SH-SY5Y (cell line): ENCODE measurements around the gene CCL19.
A peak's percentile ranks its signal among the peaks of the same experiment; 100 is the strongest.

ENCODE experiments used
- GATA2 ChIP-seq: IDR thresholded peaks from 2 replicates; pipeline ENCODE4 v1.6.1; 2011; ENCODE audit warnings: mild to moderate bottlenecking, low read depth, low read length
- GATA3 ChIP-seq: IDR thresholded peaks from 2 replicates; pipeline ENCODE4 v1.6.1; 2011; ENCODE audit warnings: low read depth, mild to moderate bottlenecking, low read length, moderate library complexity

Gene CCL19

DNA sequence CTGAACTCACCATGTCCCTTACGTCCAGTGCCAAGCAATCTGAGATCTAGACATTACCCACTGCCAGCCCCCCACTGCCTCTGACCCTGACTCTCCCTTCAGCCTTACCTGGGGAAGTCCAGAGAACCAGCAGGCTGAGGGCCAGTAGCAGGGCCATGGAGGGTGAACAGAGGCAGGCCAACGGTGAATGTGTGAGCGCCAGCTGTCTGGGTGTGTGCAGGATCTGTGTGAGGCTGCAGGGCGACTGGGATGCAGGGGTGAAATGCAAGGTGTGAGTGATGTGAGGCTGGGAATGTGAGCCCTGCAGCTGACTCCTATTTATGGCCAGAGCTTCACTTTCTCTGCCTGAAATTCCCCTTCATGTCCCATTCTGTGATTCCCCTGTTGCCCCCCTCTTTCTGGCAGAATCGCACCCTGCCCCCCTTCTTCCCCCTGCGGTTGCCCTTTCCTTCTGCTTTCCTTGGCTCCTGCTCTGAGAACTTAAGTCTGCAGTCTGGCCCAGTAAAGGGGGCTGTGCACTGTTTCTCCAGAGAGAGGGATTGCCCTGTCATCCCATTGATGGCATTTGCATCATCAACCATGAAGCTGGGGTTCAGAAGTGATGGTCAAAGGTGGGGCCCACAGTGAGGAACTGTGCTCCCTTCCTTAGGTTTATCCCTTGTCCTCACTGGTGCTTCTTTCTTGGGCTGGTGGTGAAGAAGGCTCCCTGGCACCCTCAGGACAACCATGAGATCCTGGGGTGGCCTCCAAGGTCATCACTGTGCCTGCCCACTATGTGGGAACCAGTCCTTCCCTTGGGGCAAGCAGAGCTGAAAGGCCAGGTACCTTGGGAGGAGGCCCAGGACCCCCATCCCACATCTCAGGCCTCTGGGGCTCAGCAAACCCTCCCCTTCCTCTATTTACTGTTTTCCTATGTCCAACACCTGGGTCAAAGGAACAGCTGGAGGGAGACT lies at the start of gene CCL19:
CCL19 (minus strand) TSS at position 294 of the 953 bp plus-strand sequence; CDS start at position 157, 137 bp downstream.
- TF ChIP-seq GATA3 (no peak), GATA2 (no peak)

GRCh38 chr9:34737677-34738260 lies 46.7 kb upstream of the CCL19 start:
- TF ChIP-seq GATA2 (peak; percentile 64), GATA3 (0 out of 2 replicates have a peak, but pooled peaks have one; percentile 60)

DNA sequence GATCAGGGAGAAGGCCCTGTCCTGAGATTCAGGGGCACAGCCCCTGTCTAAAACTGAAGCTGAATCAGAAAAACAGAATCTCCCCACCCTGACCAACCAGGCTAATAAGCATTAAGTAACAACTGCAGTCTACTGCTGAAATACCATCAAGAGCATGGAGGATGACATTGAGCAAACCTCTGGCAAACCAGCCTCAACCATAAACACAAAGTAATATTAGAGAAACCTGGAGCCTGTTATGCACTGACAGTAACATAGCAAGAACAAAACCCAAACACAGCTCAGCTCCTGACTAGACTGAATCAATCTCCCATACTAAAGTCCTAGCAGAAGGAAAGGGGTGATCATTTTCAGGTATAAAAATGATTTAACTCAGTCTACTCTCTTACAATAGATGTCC lies 43.6 kb upstream of the CCL19 start:
- TF ChIP-seq GATA2 (no peak), GATA3 (no peak)

DNA sequence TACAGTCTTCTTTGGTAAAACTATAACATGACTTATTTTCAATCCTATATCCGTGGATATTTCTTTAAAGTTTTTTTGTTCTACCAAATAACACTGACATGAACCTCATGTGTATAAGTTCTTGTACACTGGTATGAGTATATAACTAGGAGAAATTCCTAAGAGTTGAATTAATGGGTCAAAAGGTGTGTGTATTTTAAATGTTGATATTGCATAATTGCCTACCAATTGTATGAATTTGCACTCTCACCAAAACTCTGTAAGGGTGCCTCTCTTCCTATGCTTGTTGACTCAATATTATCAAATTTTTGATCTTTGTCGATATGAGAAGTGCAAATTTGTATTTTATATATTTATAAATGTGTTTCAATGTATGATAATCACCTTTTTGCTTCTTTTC lies 41.8 kb upstream of the CCL19 start:
- TF ChIP-seq GATA3: no peak
- TF ChIP-seq GATA2: no peak

GRCh38 chr9:34732478-34732877 lies 41.4 kb upstream of the CCL19 start:
- TF ChIP-seq GATA3 (no peak), GATA2 (no peak)

- TF ChIP-seq GATA2: no peak
- no peak for TF ChIP-seq GATA3
Measured at GRCh38 chr9:34723141-34723540, 32.1 kb upstream of the CCL19 start.

- no peak for TF ChIP-seq GATA2
- no peak for TF ChIP-seq GATA3
Measured at GRCh38 chr9:34719021-34719768, 28.1 kb upstream of the CCL19 start.

GRCh38 chr9:34717996-34718614 lies 27.0 kb upstream of the CCL19 start:
- TF ChIP-seq GATA3: no peak
- no peak for TF ChIP-seq GATA2

DNA sequence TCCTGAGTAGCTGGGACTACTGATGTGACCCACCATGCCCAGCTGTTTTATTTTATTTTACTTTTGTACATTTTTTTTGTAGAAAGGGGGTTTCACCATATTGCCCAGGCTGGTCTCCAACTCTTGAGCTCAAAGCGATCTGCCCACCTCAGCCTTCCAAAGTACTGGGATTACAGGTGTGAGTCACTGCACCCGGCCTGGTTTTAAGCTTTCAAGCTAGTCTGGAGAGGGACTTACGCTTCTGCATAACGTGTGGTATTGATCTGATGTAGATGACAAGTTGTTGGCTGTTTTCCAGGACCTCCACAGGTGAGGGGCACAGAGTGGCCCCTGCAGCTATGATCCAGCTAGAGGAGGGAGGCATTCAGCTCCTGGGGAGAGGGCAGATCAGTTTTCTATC lies 25.6 kb upstream of the CCL19 start:
- no peak for TF ChIP-seq GATA2
- no peak for TF ChIP-seq GATA3

DNA sequence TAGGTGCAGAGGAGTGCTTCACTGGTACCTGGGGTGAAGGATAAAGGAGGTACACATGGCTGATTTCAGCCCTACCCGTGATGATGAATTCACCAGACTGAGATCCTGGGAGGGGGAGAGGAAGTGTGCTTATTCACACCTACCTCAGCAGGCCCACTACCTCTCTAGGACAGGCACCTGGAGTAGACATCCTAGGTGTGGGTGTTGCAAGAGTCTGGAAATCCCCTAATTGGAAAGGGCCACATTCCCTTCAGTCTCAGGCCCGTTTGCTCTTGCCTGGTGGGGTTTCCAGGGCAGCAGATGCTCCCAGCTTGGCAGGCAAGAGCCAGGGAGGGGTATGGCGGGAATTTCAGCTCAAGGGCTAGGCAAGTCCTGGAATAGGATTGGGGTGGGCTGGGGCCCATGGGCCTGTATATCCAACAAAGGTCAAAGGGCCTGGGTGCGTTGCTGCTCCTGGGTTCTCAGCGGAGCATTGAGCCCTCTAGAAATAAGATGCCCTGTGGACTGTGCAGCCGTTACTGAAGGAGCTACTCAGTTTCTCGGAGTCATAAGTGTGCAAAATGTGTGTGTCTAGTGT lies 24.7 kb upstream of the CCL19 start:
- TF ChIP-seq GATA3 (no peak), GATA2 (no peak)

- TF ChIP-seq GATA3 (no peak), GATA2 (no peak)
Measured at GRCh38 chr9:34714007-34714406, 22.9 kb upstream of the CCL19 start.

- TF ChIP-seq GATA3 (no peak), GATA2 (no peak)
Measured at GRCh38 chr9:34712140-34712539, 21.1 kb upstream of the CCL19 start.

- no peak for TF ChIP-seq GATA2
- TF ChIP-seq GATA3: no peak
Measured at GRCh38 chr9:34710023-34710422, 18.9 kb upstream of the CCL19 start, which contains the start of gene CCL21. Gene CCL21 (minus strand): TSS chr9:34710136. CDS start chr9:34710066, 70 bp downstream.

- TF ChIP-seq GATA3 (no peak), GATA2 (no peak)
Measured at GRCh38 chr9:34709196-34709978, 18.3 kb upstream of the CCL19 start.
